DND-41 (cell line): ENCODE results near the gene IL21R.

Source experiments
- ATAC-seq: fragments of 200-7000 bp; cut with Tn5 transposase; 3 replicates; pipeline ENCODE4 v1.9.1; 2021; ENCODE audit warnings: low read depth; ENCODE audit not compliant: insufficient read depth
- DNase-seq: peaks from one replicate; pipeline ENCODE4 v3.0.0-alpha.2; 2020
- H2AFZ ChIP-seq: 2 replicates; pipeline ENCODE4 v1.6.0; 2012; ENCODE audit warnings: low read depth, low read length
- H3K27ac ChIP-seq: 2 replicates; pipeline ENCODE4 v1.5.1; 2012; ENCODE audit warnings: low read length, inconsistent platforms
- H3K27me3 ChIP-seq: fragments of 200-600 bp; sonication (generic); 2 replicates; pipeline ENCODE4 v1.6.0; 2012; ENCODE audit warnings: low read length, mild to moderate bottlenecking, inconsistent platforms; ENCODE audit not compliant: insufficient read depth, poor library complexity
- H3K36me3 ChIP-seq: 2 replicates; pipeline ENCODE4 v1.5.1; 2012; ENCODE audit warnings: low read length, inconsistent platforms; ENCODE audit not compliant: insufficient read depth
- H3K4me1 ChIP-seq: 2 replicates; pipeline ENCODE4 v1.5.1; 2012; ENCODE audit warnings: mild to moderate bottlenecking, low read length; ENCODE audit not compliant: insufficient read depth
- H3K4me2 ChIP-seq: 2 replicates; pipeline ENCODE4 v1.6.0; 2012; ENCODE audit warnings: mild to moderate bottlenecking, moderate library complexity, low read length, inconsistent platforms; ENCODE audit not compliant: insufficient read depth
- H3K4me3 ChIP-seq, 2 experiments: fragments of 200-600 bp in 1 of 2; shearing (Covaris generic) in 1 of 2; 2 replicates each; pipeline ENCODE4 v1.5.1; 2012 to 2016; ENCODE audit warnings: inconsistent platforms in 2 of 2, low read length in 2 of 2, mild to moderate bottlenecking in 2 of 2, low read depth in 1 of 2, moderate library complexity in 1 of 2
- H3K79me2 ChIP-seq: 2 replicates; pipeline ENCODE4 v1.6.0; 2012; ENCODE audit warnings: low read length, inconsistent platforms; ENCODE audit not compliant: insufficient read depth
- H3K9ac ChIP-seq: 2 replicates; pipeline ENCODE4 v1.6.0; 2012; ENCODE audit warnings: low read depth, mild to moderate bottlenecking, inconsistent platforms, low read length, moderate library complexity
- H3K9me3 ChIP-seq: 2 replicates; pipeline ENCODE4 v1.5.1; 2012; ENCODE audit warnings: low read length, moderate library complexity, mild to moderate bottlenecking, inconsistent platforms; ENCODE audit not compliant: insufficient read depth, severe bottlenecking
- H4K20me1 ChIP-seq: 2 replicates; pipeline ENCODE4 v1.6.0; 2012; ENCODE audit warnings: low read length; ENCODE audit not compliant: insufficient read depth
- CTCF ChIP-seq: IDR thresholded peaks from 2 replicates; pipeline ENCODE4 v1.5.1; 2012; ENCODE audit warnings: borderline replicate concordance, low read length, moderate library complexity, mild to moderate bottlenecking; ENCODE audit not compliant: poor library complexity, severe bottlenecking; ENCODE audit errors: extremely low read depth
- EZH2 ChIP-seq: IDR thresholded peaks from 3 replicates; pipeline ENCODE4 v1.6.1; 2012; ENCODE audit warnings: borderline replicate concordance, low read depth, mild to moderate bottlenecking, moderate library complexity, low read length, inconsistent platforms; ENCODE audit not compliant: severe bottlenecking

Gene IL21R

GRCh38 chr16:27495191-27495590 is 93.2 kb downstream of the IL21R start:
- TF ChIP-seq EZH2 (no peak), CTCF (no peak)
- Histone ChIP-seq H3K27ac (no peak overlapping the region), H3K27me3 (no peaks in the 10 kb centered on the region), H2AFZ (no peak overlapping the region), H3K79me2 (no peaks in the 10 kb centered on the region), H3K4me3 (no peak overlapping the region), H3K36me3 (peaks cover 87% of the 10 kb centered on the region), H3K9me3 (no peaks in the 10 kb centered on the region), H4K20me1 (0 out of 2 replicates have a peak, but pooled peaks cover 2% of the 10 kb centered on the region), H3K9ac (no peak overlapping the region), H3K4me1 (no peaks in the 10 kb centered on the region), H3K4me2 (no peak overlapping the region)
- ATAC-seq (no peak), DNase-seq (no peak)

GRCh38 chr16:27498031-27498825 is 96.3 kb downstream of the IL21R start:
- Histone ChIP-seq H3K4me1 (no peaks in the 10 kb centered on the region), H2AFZ (no peak overlapping the region), H3K79me2 (no peaks in the 10 kb centered on the region), H3K4me3 (no peak overlapping the region), H3K9me3 (no peaks in the 10 kb centered on the region), H3K27ac (no peak overlapping the region), H3K4me2 (no peak overlapping the region), H3K36me3 (peaks cover 87% of the 10 kb centered on the region), H3K9ac (no peak overlapping the region), H4K20me1 (0 out of 2 replicates have a peak, but pooled peaks cover 2% of the 10 kb centered on the region), H3K27me3 (no peaks in the 10 kb centered on the region)
- ATAC-seq: no peak
- TF ChIP-seq CTCF (no peak), EZH2 (no peak)
- no peak for DNase-seq

- H3K36me3 ChIP-seq: peaks cover 92% of the 10 kb centered on the region
- no peak overlapping the region for H3K4me3 ChIP-seq
- ATAC-seq (no peak), DNase-seq (no peak)
- H3K79me2 ChIP-seq: no peaks in the 10 kb centered on the region
- H3K4me1 ChIP-seq: no peaks in the 10 kb centered on the region
- no peak overlapping the region for H2AFZ ChIP-seq
- no peak overlapping the region for H3K27ac ChIP-seq
- 0 out of 2 replicates have a peak, but pooled peaks cover 2% of the 10 kb centered on the region for H4K20me1 ChIP-seq
- H3K9me3 ChIP-seq: no peaks in the 10 kb centered on the region
- no peak overlapping the region for H3K9ac ChIP-seq
- no peaks in the 10 kb centered on the region for H3K27me3 ChIP-seq
- H3K4me2 ChIP-seq: no peak overlapping the region
- TF ChIP-seq CTCF: no peak
- no peak for TF ChIP-seq EZH2
These were observed 97.1 kb downstream of the IL21R start for GRCh38 chr16:27498916-27499658.
